GM19395 (cell line): ENCODE data around the gene OR6N1.

Experiments used
- ATAC-seq: cut with Tn5 transposase; IDR thresholded peaks from one replicate; pipeline ENCODE4 v1.9.1; 2021; ENCODE audit warnings: mild to moderate bottlenecking, moderate library complexity; ENCODE audit not compliant: unreplicated experiment

Gene OR6N1, protein sequence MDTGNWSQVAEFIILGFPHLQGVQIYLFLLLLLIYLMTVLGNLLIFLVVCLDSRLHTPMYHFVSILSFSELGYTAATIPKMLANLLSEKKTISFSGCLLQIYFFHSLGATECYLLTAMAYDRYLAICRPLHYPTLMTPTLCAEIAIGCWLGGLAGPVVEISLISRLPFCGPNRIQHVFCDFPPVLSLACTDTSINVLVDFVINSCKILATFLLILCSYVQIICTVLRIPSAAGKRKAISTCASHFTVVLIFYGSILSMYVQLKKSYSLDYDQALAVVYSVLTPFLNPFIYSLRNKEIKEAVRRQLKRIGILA

GRCh38 chr1:158771950-158772866 is at the start of gene OR6N1:
Gene OR6N1 (minus strand): TSS chr1:158772195. CDS start chr1:158766682, 5,513 bp downstream.
- ATAC-seq, result no peak

GRCh38 chr1:158821723-158822122 is 49.7 kb upstream of the OR6N1 start:
- no peak for ATAC-seq

- ATAC-seq, result peak; percentile 95
Observed at GRCh38 chr1:158819461-158820443, 47.8 kb upstream of the OR6N1 start.

DNA sequence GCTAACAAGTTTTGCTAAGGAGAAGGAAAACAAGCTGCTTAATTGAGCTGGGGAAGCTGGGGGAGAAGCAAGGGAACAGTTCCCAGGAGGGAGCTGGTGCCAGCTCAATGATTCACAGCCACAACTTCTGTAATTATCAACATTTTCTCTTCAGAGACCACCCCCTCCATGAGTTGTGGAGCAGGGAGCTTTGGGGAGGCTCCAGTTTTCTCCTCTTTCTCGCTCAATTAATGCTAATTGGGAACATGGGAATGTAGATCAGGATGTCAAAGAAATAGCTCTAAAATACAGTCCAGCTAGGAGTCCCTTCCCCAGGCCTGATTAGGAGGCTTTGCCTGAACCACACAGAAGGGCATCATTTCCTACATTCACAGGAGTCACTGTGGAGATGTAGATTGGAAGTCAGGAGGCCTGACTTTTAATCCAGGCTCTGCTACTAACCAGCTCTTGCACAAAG is 47.0 kb upstream of the OR6N1 start:
- ATAC-seq, result no peak

- no peak for ATAC-seq
Observed at GRCh38 chr1:158818560-158818959, 46.6 kb upstream of the OR6N1 start.

- no peak for ATAC-seq
Observed at GRCh38 chr1:158814970-158815369, 43.0 kb upstream of the OR6N1 start.

GRCh38 chr1:158813164-158813563 is 41.2 kb upstream of the OR6N1 start:
- no peak for ATAC-seq

GRCh38 chr1:158812336-158812735 is 40.3 kb upstream of the OR6N1 start:
- ATAC-seq, result no peak

DNA sequence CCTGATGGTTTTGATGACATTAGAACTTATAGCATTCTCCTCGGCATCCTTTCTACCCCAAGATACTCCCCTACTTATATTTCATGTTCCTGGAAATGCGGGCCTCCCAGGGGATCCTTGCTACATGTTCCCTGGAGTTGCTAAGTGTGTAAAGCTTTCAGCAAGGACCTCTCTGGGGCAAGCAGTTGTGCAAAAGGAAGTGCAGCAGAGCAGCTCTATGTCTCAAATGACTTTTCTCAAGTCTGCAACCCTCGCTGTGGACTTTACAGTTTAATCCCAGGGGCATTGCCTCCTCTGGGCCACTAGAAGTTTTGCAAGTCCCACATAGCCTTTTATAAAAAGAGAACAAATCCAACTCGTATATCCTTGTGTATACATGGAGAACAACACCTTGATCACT is 38.3 kb upstream of the OR6N1 start:
- no peak for ATAC-seq

- ATAC-seq, result no peak
Observed at GRCh38 chr1:158809862-158810261, 37.9 kb upstream of the OR6N1 start.

DNA sequence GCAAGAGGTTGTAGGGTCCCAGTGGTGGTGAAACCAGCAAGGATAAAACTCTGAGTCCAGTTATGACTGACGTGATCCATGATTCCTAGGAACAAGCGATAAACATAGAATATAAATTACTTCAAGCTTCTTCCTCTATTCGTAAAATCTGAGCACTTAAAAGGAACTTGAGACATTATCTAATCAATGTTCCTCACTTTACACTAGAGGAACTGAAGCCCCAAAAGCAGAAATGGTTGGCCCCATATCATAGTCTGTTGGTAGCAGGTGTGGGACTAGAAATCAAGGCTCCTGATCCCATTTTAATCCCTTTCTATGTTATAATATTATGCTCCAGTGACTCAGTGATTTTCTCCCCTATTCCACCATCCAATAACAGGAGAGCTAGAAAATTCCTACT is 37.3 kb upstream of the OR6N1 start:
- ATAC-seq, result no peak

- no peak for ATAC-seq
Observed at GRCh38 chr1:158806916-158807536, 35.0 kb upstream of the OR6N1 start.

DNA sequence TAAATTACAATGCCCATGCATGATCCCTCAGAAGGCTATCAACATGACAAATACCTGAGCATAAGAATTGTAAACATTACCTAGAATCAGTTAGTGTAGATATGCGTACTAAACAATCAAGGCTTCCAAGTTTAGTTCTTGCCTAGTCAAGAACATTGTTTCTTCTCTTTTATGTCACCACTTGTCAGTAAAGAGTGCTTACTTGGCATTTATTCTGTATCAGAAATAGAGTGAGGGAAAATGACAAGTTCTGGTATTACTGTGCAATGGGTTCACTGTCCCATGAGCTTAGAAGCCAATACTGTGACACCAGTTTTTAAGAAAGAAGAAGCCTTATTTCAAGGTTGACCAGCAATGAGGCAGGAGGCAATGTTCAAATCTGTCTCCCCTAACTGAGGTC is 31.7 kb upstream of the OR6N1 start:
- no peak for ATAC-seq

- ATAC-seq, result no peak
Observed at GRCh38 chr1:158801396-158801795, 29.4 kb upstream of the OR6N1 start.

GRCh38 chr1:158800526-158800925 is 28.5 kb upstream of the OR6N1 start:
- no peak for ATAC-seq

DNA sequence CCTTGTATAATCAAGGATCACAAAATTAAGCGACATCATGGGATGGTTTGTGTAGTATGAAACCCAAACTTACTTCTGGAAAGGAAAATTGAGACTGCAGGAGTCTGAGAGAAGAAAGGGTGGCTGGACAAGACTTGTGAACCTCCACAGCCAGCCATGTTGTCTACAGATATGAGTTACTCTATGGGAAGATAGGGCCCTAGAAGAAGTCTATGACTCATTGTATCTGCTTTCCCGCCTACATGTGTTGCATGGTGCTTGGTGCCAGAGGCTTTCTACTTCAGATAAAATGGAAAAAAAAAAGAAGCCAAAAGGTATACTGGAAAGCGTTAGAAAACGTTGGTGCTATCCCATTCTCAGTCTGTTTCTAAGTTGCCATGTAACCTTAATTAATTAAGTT is 27.7 kb upstream of the OR6N1 start:
- no peak for ATAC-seq

GRCh38 chr1:158798531-158798930 is 26.5 kb upstream of the OR6N1 start:
- no peak for ATAC-seq

DNA sequence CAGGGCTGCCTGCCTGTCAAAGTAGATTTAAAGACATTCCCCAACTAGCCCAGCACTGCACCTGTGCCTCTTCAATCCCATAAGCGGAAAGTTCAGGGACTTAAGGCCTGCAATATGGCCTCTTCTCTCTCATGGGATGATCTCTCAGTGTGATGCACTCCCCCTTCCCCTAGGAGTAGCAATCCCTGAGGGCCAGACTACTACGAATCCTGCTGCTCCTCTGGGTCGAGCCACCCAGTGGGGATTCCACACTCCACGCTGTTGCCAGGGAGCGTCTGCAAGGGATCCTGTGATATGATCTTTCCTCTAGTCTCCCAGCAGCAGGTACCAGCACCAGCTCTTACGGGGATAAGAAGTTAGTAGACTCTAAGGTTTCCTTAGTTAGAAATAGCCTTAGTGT is 22.3 kb upstream of the OR6N1 start:
- ATAC-seq, result no peak

DNA sequence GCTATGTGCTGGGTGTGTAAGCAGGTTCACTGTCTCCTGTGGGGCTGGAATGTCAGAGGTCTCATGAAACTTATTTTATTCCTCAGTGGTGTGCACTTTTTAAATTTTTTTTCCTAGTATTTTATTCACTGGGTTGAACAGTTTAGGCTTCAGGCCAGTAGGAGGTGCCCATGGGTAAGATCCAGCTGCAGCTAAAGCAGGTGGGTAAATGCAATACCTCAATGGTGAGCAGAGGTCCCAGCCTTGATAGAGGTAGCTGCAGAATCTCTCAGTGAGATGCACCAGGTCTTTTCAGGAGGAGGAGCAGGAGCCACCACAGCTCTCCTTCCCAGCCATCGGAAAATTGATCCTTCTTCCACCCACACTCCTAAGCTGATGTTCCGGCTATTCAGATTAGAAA is 21.6 kb upstream of the OR6N1 start:
- peak; percentile 53 for ATAC-seq

GRCh38 chr1:158781104-158781503 is 9.1 kb upstream of the OR6N1 start, which contains the start of gene OR6N2:
Gene OR6N2 (minus strand): TSS chr1:158781204. CDS start chr1:158777635, 3,569 bp downstream.
- ATAC-seq, result no peak
